Ureter (tissue), 1 donor: ENCODE data around the gene IRF6. TPM values are rescaled to one million over a fixed set of nuclear protein-coding genes. Genes with fewer than 3 reads are reported as not detected.

Experiments used
- DNase-seq: peaks from one replicate; pipeline ENCODE4 v3.0.0-alpha.2; 2020; ENCODE audit warnings: low spot score
- total RNA-seq: library from RNA; stranded (reverse); gene quantifications from one replicate; pipeline ENCODE4 v1.2.4, GENCODE V29; 2023
- donor health status: DM: yes; HTN: yes; CAD: no.

IRF6 gene
- total RNA-seq, 1 donor from 2014 or later, result 102 TPM

- no peak for DNase-seq
Measured at GRCh38 chr1:209790286-209791193, 15.4 kb downstream of the IRF6 start.

- DNase-seq, result no peak
Measured at GRCh38 chr1:209789245-209789644, 16.7 kb downstream of the IRF6 start.

GRCh38 chr1:209787551-209787950, 18.4 kb downstream of the IRF6 start:
- peak; percentile 72 for DNase-seq

GRCh38 chr1:209786146-209786545, 19.8 kb downstream of the IRF6 start:
- no peak for DNase-seq

GRCh38 chr1:209785592-209785991, 20.4 kb downstream of the IRF6 start:
- no peak for DNase-seq

- DNase-seq, result peak; percentile 99
Measured at GRCh38 chr1:209784265-209785169, 21.4 kb downstream of the IRF6 start, which contains the start of gene C1orf74. Gene C1orf74, minus strand, starts transcription at chr1:209784559. Its CDS starts 925 bp downstream, at chr1:209783634.

- DNase-seq, result no peak
Measured at GRCh38 chr1:209783386-209783785, 22.6 kb downstream of the IRF6 start.

- DNase-seq, result no peak
Measured at GRCh38 chr1:209780268-209780667, 25.7 kb downstream of the IRF6 start.

GRCh38 chr1:209778102-209778501, 27.8 kb downstream of the IRF6 start:
- no peak for DNase-seq

- no peak for DNase-seq
Measured at GRCh38 chr1:209777587-209777986, 28.4 kb downstream of the IRF6 start.

GRCh38 chr1:209775678-209776077, 30.3 kb downstream of the IRF6 start:
- DNase-seq, result no peak

GRCh38 chr1:209774592-209774991, 31.4 kb downstream of the IRF6 start:
- no peak for DNase-seq

GRCh38 chr1:209772126-209772525, 33.8 kb downstream of the IRF6 start:
- no peak for DNase-seq

GRCh38 chr1:209770636-209771415, 35.1 kb downstream of the IRF6 start:
- no peak for DNase-seq

GRCh38 chr1:209769971-209770370, 36.0 kb downstream of the IRF6 start:
- DNase-seq, result no peak

GRCh38 chr1:209769171-209769904, 36.6 kb downstream of the IRF6 start:
- peak; percentile 62 for DNase-seq

- no peak for DNase-seq
Measured at GRCh38 chr1:209768354-209768774, 37.6 kb downstream of the IRF6 start.

- DNase-seq, result no peak
Measured at GRCh38 chr1:209767706-209768105, 38.2 kb downstream of the IRF6 start.

GRCh38 chr1:209767096-209767495, 38.8 kb downstream of the IRF6 start:
- no peak for DNase-seq

GRCh38 chr1:209766051-209766450, 39.9 kb downstream of the IRF6 start:
- no peak for DNase-seq
